GM19328 (cell line): ENCODE measurements around the gene SLC7A8.
"Not testable (repeated sequence)": the region's sequence is repeated elsewhere in the genome, so short reads cannot be mapped to it uniquely, and the experiment has no call there.

Source experiments
- ATAC-seq: cut with Tn5 transposase; IDR thresholded peaks from one replicate; pipeline ENCODE4 v1.9.1; 2021; ENCODE audit warnings: mild to moderate bottlenecking, moderate library complexity; ENCODE audit not compliant: unreplicated experiment

Gene SLC7A8

DNA sequence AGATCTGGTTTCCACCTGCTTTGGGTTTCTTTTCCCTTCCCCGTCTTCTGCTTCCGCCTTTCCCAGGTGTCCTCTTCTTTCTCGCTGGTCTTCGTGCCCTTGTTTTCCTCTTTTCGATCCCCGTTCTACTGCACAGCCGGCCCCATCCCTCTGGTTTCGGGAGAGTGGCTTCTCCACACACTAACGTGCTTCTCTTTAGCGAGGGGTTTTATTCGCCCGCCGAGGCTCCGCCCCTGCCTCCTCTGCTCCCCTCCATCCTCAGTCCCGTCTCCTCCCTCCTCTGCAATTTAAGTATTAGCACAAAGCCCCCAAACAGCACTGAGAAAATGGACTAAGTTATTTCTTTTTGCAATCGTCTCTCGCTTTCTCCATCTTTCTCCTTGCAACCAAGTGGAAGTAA is at the start of gene SLC7A8:
TSS of gene SLC7A8 (minus strand) at position 182 of the 400 bp plus-strand sequence. CDS start 746 bp downstream, outside the sequence.
- ATAC-seq, result no peak

DNA sequence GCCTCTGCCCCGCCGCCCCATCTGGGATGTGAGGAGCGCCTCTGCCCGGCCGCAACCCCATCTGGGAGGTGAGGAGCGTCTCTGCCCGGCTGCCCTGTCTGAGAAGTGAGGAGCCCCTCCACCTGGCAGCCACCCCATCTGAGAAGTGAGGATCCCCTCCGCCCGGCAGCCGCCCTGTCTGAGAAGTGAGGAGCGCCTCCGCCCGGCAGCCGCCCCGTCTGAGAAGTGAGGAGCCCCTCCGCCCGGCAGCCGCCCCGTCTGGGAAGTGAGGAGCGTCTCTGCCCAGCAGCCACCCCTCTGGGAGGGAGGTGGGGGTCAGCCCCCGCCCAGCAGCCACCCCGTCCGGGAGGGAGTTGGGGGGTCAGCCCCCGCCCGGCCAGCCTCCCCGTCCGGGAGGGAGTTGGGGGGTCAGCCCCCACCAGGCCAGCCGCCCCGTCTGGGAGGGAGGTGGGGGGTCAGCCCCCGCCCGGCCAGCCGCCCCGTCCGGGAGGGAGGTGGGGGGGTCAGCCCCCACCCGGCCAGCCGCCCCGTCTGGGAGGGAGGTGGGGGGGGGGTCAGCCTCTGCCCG is 48.9 kb upstream of the SLC7A8 start:
- not testable (repeated sequence) for ATAC-seq

DNA sequence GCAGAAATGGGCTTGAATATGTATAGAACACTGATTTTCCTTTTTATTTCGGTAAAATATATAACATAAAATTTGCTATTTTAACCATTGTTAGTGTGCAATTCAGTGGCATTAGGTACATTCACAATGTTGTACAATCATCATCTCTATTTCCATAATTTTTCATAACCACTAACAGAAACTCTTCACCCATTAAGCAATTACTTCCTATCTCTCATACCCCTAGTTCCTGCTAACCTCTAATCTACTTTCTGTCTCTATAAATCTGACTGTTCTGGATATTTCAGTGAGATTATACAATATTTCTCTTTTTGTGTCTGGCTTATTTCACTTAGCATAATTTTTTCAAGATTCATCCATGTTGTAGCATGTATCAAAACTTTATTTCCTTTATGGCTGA is 45.4 kb upstream of the SLC7A8 start:
- ATAC-seq, result no peak

DNA sequence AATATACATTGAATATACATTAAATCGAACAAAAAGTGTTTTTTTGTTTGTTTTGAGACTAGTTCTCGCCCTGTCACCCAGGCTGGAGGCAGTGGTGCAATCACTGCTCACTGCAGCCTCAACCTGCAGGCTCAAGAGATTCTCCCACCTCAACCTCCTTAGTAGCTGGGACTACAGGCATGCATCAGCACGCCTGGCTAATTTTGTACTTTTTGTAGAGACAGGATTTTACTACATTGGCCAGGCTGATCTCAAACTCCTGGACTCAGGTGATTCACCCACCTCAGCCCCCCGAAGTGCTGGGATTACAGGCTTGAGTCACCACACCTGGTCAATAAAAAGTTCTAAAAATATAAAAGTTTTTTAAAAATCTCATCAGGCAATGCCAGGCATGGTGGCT is 44.1 kb upstream of the SLC7A8 start:
- ATAC-seq, result no peak

DNA sequence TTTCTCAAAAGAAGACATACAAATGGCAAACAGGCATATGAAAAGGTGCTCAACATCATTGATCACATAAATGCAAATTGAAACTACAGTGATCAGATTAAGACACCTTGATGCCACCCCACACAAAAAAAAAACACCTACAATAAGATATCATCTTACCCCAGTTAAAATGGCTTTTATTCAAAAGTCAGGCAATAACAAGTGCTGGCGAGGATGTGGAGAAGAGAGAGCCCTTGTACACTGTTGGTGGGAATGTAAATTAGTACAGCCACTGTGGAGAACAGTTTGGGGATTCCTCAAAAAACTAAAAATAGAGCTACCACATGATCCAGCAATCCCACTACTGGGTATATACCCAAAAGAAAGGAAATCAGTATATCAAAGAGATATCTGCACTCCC is 41.5 kb upstream of the SLC7A8 start:
- ATAC-seq, result not testable (repeated sequence)

DNA sequence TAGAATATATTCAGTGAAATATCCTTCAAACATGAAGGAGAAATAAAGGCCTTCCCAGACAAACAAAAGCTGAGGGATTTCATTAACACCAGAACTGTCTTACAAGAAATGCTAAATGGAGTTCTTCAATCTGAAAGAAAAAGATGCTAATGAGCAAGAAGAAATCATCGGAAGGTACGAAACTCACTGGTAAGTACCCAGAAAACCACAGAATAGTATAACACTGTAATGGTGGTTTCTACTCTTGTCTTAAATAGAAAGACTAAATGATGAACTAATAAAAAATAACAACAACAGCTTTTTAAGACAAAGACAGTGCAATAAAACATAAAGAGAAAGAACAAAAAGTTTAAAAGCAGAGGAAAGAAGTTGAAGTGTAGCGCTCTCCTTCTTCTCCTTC is 35.6 kb upstream of the SLC7A8 start:
- no peak for ATAC-seq

DNA sequence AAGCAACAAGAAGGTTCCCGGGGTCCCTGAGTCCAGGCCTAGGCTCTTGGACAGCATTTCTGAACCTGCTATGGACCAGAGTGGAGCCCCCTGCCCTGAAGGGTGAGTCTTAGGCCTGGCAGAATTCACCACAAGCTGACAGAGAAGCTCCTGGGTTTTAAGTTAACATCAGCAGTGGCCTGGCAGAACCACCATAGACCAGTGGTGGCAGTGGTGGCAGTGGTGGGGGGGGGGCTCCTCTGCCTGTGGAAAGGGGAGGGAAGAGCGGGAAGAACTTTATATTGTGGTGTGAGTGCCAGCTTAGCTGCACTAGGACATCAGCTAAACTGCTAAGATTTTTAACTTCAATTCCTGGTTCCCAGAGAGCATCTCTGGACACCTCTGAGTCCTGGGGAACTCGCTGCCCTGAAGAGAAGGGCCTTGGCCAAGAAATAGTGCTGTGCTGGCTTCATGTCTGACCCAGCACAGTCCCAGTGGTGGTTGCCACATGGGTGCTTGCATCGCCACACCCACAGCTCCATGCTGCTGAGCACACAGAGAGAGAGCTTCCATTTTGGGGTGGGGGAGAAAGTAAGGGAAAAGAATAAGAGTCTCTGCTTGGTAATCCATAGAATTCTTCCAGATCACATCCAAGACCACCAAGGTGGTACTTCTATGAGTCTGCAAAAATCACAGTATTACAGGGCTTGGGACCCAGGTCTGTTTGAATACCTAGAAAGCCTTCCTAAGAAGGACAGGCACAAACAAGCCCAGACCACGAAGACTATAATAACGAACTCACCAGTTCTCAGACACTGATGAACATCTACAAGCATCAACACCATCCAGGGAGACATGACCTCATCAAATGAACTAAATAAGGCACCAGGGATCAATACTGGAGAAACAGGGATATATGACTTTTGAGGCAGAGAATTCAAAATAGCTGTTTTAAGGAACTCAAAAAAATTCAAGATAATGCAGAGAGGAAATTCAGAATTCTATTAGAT is 33.9 kb upstream of the SLC7A8 start:
- no peak for ATAC-seq

DNA sequence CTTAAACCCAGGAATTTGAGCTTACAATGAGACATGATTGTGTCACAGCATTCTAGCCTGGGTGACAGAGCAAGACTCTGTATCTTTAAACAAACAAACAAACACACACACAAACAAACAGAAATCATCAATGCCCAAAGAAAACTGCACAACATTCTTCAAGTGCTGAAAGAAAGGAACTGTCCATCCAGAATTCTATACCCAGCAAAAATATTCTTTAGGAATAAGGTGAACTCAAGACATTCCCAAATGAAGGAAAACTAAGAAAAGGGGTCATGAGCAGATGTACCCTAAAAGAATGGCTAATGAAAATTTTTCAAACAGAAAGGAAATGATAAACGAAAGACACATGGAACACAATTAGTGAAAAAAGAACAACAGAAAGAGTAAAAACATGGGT is 32.0 kb upstream of the SLC7A8 start:
- no peak for ATAC-seq

DNA sequence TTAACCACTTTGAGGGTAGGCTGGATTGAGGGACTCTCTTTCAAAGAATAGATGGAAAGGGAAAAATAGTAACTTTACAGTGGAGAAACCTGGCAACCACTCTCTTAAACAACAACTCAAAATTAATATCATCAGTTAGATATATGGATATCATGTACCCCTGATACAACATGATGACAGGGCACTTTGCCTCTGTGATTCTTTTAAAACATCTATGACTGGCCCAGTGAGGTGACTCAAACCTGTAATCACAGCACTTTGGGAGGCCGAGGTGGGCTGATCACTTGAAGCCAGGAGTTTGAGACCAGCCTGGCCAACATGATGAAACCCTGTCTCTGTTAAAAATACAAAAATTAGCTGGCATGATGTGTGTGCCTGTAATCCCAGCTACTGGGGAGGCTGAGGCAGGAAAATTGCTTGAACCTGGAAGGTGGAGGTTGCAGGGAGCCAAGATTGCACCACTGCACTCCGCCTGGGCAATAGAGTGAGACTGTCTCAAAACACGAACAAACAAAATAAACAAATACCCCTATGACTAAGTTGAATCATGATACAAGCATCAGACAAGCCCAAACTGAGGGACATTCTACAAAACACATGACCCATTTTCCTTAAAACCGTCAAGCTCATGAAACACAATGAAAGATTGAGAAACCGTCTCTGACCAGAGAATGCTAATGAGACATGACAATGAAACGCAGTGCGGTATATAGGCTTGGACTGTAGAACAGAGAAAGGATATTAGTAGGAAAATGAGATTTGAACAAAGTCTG is 26.4 kb upstream of the SLC7A8 start:
- ATAC-seq, result no peak

DNA sequence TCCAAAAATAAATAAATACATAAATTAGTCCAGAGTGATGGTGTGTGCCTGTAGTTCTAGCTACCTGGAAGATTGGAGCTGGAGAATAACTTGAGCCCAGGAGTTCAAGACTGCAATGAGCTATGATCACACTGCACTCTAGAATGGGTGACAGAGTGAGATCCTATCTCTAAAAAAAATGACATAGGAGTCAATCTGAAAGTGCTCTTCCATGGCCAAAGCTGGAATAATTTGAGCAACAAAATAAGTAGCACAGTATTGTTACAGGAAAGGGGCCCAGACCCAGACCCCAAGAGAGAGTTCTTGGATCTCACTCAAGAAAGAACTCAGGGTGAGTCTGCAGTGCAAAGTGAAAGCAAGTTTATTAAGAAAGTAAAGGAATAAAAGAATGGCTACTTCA is 24.9 kb upstream of the SLC7A8 start:
- ATAC-seq, result no peak

DNA sequence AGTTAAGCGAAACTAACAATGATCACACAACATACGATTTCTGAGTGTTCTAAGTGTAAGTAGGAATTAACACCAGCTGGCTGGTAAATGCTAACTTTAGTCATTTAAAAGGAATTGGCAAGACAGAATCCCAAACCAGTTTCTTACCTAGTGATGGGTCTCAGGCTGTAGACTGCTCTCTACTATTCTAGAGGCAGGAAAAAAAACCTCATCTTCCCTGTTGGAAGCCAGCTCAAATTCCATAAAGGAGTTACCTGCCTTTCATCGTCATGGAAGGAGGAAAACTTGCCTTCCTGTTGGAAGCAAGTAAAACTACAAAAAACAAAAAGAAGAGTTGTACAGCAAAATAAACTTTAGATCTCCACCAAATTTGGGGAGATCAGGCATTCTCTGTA is 23.7 kb upstream of the SLC7A8 start:
- no peak for ATAC-seq

DNA sequence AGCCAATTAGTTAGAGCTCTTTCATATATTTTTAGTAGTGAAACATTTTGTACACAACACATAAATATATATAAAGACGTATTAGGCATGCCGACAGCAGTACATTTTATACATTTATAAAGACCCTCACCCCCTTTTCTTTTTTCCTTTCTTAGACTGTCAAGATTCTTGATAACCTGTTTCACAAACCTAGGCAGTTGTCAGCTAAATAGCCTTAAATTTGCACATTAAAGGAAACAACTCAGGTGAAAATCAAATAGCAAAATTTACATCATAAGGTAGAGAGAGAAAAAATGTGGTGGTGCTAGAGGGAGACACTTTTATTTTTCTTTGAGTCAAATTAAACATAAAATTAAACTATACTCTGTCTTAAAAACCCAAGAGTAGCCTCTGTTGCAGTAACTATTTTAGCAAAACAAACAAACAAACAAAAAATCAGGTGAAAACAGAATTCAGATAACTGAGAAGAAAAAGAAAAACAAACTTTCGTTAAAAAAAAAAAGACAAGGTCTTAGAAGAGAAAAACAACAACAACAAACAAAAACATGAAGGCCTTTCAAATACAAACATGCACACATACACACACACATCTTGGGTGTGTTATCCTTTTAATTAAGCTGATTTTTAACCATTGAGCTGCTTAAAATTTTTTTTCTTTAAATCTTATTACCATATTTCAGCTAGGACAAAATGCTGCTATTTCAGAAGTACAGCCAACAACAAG is 23.1 kb upstream of the SLC7A8 start:
- no peak for ATAC-seq

DNA sequence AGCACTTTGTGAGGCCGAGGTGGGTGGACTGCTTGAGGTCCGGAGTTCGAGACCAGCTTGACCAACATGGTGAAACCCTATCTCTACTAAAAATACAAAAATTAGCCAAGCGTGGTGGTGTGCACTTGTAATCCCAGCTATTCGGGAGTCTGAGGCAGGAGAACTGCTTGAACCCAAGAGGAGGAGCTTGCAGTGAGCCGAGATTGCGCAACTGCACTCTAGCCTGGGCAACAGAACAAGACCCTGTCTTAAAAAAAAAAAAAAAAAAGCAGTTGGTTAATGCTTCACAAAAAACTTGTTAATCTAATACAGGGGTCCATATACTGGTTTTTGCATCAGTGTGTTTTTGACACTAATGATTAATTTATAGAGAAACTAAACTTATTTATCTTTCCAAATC is 18.5 kb upstream of the SLC7A8 start:
- no peak for ATAC-seq

DNA sequence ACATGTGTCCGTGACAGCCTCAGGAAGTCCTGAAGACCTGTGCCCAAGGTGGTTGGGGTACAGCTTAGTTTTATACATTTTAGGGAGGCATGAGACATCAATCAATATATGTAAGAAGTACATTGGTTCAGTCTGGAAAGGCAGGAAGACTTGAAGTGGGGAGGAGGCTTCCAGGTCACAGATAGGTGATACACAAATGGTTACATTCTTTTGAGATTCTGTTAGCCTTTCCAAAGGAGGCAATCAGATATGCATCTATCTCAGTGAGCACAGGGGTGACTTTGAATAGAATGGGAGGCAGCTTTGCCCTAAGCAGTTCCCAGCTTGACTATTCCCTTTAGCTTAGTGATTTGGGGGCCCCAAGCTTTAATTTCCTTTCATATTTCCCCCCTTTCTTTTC is 15.7 kb upstream of the SLC7A8 start:
- not testable (repeated sequence) for ATAC-seq

DNA sequence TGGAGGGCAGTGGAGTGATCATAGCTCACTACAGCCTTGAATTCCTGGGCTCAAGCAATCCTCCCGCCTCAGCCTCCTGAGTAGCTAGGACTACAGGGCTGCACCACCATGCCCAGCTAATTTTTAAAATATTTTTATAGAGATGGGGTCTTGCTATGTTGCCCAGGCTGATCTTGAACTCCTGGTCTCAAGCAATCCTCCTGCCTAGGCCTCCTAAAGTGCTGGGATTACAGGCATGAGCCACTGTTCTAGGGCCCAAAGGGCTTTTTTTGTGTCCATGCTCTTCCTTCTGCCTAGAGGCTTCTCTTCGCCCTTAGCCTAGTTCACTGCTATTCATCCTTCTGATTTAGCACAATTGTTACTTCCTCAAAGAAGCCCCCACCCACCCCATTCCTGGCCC is 13.0 kb upstream of the SLC7A8 start:
- ATAC-seq, result not testable (repeated sequence)

DNA sequence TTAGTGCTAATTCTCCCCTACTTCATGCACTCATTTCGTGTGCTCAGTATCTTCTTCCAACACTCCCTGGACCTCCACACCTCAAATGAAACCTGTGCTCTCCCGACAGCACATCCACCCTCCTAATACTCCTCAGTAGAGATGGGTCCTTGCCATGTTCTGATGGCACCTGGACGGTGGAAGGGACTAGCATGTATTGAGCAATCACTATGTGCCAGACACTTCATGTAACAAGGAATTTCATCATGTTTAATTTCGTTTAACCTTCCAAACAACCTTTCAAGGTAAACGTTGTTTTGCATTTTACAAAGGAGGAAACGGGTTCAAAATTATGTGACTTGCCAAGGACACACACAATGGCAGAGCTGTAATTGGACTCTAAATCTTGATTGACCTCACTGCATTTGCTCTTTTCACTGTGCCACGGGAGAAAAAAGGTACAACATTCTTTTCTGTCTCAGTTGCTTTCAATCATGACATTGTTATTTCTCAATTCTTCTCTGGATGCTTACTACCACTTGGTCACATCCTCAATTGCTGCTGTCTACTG is 12.2 kb upstream of the SLC7A8 start:
- no peak for ATAC-seq

DNA sequence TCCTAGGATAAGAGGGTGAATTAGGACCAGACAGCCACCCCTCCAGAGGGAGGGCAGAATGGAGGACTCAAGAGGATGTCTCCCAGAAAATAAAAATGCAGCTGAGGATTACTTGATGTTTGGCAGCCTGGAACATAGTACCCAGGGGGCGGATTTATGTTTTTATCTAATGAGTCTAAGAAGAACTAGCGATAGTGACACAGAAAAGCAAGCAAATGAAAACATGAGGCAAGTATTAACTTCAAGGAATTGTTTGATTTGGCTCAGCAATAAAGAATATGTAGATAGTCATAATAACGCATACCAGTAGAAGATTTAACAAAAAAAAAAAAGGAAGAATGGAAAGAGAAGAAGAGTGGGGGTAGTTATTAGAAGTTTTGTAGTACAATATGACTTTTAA is 10.0 kb upstream of the SLC7A8 start:
- ATAC-seq, result no peak

DNA sequence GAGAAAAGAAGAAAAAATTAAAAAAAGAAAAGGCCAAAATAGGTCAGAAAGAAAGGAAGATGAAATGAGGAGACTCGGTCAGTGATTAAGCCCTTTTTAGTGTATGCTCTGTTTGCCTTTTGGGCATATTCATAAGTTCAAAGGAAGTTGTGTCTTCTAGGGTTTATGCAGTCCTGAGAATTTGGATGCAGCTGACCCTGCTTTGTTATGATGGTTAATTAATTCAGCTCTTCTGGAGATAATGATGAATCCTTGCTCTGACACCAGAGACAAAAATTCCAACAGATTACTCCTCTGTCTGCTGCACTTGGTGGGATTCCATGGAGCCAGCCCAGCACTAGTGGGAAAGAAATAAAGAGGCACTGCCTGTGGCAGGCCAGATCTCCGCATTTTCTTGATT is 4.5 kb upstream of the SLC7A8 start:
- ATAC-seq, result no peak

DNA sequence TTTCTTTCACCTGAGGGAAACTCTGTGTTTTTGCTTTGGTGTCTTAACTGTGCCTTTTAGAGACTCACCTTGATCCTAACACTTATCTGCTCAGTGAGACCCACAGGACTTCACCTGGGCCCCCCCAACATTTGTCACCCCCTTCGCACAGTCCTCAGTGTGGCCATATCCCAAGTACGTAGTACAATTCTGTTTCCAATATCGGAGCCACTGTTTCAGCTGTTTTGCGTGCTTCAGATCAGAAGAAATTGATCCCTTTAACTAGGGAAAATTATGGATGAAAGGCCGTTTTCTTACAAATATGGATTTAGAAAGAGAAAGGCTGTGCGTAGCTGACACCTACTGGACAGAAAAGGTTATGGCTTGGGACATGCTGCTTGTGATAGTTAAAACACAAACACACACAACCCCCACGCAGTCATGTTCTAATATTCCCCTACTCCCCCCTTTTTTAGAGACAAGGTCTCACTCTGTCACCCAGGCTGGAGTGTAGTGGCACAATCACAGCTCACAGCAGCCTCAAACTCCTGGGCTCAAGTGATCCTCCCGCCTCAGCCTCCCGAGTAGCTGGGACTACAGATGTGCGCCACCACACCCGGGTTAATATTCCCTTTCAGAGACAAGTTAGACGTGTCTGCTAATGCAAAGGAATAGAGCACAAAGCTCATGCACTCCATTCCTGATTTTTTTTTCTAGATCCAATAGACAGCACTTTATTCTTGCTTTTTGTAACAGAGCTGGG is 3.6 kb upstream of the SLC7A8 start:
- ATAC-seq, result no peak

DNA sequence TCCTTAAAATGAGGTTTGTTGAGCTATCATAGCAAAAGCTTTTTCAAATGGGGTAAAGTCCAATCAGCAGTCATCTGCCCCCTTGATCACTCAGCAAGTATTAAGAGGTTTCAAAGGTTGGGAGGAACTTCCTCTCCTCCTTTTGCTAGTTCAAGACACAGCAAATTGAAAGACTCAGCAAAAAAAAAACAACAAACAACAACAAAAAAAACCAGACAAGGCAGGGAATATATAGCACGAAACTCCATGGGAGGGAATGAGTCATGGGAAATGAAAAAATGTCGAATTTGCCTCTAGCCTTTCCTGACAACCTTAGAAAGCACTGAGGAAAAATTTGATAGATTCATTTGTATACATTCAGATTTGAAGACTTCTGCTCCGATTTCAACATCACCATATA is 1.6 kb upstream of the SLC7A8 start:
- no peak for ATAC-seq
